HG02870 (cell line): ENCODE measurements around the gene N4BP2L1.

Experiments
- ATAC-seq: cut with Tn5 transposase; IDR thresholded peaks from one replicate; pipeline ENCODE4 v1.9.1; 2021; ENCODE audit warnings: mild to moderate bottlenecking, moderate library complexity; ENCODE audit not compliant: unreplicated experiment

The N4BP2L1 gene

DNA sequence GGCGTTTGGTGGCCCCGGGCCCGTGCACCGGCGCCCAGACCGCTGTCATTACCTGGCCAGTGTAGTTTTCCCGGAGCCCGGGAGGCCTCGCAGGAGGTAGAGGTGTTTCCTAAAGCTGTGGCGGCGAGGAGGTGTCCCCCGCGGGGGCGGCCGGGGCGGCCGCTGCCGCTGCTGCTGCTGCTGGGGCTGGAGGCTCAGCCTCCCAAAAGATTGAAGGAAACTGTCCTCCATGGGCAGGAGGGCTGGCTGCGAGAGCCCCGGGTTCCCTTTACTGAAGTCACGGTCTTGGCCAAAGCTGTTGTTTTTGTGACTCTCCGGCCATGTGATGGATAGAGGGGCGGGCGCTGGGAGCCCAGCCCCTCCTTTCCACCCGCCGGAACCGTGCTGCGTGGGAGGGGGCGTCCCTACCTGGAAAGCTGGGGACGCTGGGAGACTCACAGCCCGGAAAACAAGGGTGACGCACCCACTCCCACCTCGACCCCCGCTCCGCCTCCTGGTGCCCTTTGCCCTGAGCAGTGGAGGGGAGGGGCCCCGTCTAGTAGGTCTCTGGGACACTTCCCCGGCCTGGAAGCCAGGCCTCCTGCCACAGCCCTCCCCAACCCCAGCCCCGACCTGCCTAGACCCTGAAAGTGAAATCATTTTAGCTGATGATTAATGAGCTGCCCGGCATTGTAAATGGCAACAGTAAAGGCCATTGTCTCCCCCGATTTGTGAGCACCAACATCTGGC is at the start of gene N4BP2L1:
Gene N4BP2L1, minus strand, starts transcription at position 279 of the 729 bp plus-strand sequence. Its CDS starts 48 bp downstream, at position 231.
- ATAC-seq: peak; percentile 61

GRCh38 chr13:32476892-32477291 is 49.0 kb upstream of the N4BP2L1 start:
- no peak for ATAC-seq

DNA sequence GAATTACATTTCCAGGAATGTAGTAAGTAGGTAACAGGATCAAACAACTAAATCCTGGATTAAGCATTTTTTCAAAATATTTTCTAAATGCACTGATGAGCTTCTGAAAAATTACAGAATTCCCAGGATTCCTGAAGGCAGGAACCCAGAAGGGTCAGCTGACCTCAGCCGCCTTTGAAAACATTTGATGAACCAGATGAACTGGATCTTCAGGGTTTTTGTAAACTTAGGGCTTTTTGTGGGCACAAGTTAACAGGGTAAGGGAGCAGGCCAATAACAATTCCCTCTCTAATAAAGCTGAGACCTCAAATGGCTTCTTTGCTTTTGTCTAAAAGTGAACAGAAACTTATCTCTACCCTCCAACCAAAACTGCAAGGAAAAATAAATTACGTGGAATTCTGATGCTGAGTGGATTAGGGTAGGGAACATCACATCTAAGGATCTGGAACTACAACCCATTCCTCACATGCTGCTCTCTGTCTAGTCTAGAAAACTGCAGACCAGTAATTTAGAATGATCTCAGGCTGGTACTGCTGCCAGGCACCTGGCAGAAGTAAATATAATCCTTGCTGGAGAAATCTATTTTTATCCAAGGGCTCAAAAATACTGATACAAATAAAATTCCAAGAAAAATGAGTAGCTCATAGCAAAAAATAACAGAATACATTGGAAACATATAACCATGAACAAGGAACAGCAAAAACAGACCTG is 48.2 kb upstream of the N4BP2L1 start:
- no peak for ATAC-seq

DNA sequence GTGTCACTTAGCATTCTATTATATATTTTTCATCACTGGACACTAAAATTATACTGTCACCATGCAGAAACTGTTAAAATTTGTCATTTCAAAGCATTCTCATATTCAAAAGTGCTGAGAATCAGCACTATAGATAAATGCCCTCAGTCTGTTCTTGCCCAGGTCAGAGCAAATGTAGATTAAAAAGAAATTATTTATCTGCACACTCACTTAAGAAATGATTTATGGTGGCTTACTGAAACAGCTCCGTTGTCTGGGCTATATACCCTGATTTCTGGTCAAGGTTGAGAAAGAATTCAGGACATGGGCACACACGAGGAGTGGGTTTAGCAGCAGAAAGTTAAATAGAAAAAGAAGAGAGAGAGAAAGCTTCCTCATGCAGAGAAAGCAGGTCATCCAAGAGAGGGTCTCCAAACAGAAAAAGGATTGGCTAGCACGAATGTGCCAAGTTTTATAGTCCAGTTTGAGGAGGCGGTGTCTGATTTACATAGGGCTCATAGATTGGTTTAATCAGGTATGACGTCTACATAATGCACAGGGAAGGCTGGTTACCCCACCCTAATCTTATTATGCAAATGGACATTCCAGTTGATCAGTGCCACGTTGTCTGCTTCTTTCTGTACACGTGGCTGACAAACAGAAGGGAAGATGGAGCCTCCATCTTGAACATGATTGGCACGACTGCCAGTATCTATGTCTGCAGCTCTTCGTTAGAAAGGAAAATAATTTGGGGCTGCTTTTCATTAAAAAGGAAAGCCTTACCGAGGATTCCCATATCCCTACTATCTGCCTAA is 47.3 kb upstream of the N4BP2L1 start:
- ATAC-seq: no peak

GRCh38 chr13:32473650-32474049 is 45.7 kb upstream of the N4BP2L1 start:
- ATAC-seq: no peak

GRCh38 chr13:32472194-32472621 is 44.3 kb upstream of the N4BP2L1 start:
- peak; percentile 86 for ATAC-seq

- no peak for ATAC-seq
Measured at GRCh38 chr13:32471187-32471922, 43.4 kb upstream of the N4BP2L1 start.

DNA sequence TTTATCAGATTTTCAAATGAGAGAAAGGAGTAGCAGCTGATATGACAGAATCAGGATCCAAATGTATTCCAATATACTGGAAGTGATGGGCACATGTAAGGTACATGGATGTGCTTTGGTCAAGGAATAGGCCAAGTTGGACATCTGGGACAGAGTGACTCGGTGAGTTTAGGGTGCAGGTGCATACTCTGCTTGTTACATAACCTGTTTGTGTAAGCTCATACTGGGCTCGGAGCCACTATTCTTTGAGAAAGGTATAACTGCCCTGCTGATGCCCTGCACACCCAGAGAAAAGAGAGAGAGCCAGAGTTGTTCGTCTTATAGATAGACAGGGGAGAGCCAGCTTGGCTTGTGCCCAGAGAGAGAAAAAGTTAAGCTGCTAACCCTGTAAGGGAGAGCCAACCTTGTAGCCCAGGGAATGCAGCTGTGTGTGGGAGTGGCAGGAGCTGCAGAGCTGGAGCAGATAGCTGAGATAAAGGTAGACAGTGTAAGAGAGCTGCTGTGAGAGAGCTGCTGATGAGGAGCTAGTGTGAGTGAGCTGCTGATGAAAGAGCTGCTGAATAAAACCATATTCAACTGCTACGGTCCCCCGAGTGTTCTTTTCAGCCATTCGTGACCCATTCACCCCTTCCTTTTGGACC is 40.7 kb upstream of the N4BP2L1 start:
- no peak for ATAC-seq

GRCh38 chr13:32456591-32456990 is 28.7 kb upstream of the N4BP2L1 start:
- no peak for ATAC-seq

GRCh38 chr13:32455594-32455903 is 27.6 kb upstream of the N4BP2L1 start:
- ATAC-seq: no peak

DNA sequence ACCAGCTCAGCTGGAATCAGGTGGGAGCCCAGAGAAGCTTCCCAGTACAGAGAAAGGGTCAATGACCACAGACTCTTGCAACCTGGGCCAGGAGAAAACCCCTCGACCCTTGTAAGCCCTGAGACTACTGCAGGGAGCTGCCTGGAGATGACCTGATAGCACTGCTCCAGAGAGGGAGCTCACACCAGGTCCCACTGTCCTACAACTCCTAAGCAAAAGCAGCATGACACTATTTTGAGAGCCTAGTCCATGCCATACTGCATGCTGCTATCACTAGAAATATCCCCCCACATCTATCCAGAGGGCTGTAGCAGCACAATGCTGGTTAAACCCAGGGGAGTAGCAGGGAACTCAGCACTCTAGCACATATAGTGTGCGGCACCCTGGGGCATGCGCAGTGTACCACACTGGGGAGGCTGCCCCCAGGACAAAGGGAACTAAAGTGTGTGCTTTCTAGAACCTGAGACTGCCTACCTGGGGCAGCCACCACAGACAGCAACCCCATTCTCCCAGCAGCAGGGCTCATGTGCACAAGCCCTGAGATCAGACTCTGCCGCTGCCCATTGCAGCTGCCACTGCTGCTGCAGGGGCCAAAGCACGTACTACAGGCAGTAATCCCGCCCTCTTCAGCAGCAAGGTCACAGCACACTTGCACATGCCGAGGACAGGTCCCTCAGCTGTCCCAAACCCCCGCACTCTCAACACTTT is 27.1 kb upstream of the N4BP2L1 start:
- no peak for ATAC-seq

- no peak for ATAC-seq
Measured at GRCh38 chr13:32453981-32454380, 26.1 kb upstream of the N4BP2L1 start.

DNA sequence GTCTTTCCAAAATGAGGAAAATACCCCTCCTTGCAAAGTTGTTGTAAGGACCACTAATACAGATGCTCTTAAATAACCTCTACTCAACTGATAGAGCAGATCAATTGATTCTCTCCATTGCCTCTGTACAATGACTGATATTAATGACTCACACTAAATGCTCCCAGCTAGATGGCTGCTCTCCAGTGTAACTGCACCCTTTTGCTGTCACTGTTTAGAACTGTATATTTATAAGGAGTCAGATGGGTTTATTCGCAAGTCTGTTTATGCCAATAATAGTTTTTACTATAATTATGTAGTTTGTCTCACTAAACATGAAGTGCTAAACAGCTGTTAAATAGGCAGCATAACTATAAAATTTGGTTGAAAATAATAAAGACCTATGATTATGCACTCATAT is 21.0 kb upstream of the N4BP2L1 start:
- no peak for ATAC-seq

DNA sequence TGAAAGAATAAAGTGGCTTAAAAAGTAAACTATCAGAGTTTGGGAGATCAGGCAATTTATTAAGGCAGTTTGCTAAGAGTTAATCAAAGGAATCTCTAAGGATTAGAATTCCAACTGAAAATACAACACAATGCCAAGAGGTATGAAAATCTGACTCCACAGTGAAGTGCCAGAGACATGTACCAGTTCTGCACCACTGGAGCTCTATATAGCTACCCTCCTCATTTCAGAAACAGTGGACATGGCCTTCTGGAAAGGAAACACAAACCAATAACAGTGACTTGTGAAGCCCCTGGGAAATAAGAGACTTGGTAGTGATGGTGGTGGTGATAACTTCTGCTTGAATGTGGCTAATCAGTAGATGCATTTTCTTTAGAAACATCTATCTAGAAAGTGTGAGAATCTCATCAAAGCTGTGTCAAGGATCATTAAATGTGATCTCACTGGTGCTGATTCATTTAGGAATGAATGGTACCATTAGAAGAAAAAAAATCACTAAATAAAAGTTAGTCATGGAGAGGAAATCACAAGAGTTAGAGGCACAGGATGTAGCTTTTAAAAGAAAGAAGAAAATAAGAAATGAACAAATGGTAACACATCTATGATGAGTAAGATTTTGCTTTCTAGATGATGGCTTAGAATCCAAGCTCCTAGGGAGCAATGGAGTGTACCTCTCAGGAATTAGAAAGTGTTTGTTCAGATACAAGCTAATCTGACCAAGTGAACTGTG is 20.1 kb upstream of the N4BP2L1 start:
- no peak for ATAC-seq

- ATAC-seq: no peak
Measured at GRCh38 chr13:32446773-32447465, 19.0 kb upstream of the N4BP2L1 start.

GRCh38 chr13:32446220-32446619 is 18.3 kb upstream of the N4BP2L1 start:
- ATAC-seq: no peak

DNA sequence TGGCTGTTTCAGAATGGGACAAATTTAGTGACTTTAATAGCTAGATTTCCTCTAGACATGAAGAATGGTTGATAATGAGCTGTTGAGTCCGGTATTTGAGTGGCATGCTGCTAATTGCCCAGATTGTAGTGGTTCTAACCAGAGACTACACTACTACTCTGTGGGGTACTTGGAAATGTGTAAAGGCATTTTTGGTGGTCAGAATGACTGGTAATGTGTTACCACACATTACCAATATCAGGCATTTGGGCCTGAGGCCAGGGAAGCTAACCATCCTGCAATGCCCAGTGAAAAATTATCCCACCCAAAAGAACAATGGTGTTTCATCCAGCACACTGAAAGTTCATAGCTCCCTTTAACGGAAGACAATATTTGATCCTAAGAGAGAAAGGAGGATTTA is 17.5 kb upstream of the N4BP2L1 start:
- no peak for ATAC-seq

DNA sequence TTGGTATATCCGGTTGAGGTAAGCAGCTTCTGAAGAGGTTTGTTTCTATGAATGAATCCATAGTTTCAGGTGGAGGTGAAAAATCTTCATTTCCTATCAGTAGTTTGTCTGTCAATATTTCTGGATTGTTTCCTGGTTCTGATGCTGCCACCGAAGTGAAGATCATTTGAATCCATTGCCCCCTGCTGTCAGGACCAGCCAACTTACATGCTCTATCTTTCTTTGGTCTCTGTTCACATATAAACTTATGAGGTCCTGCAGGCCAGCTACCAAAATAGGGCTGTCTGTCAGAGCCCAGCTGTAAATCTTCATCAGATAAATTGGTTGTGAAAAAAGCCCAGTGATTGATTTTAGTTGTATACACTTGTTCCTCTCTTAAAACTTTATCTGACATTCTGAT is 15.2 kb upstream of the N4BP2L1 start:
- ATAC-seq: no peak

DNA sequence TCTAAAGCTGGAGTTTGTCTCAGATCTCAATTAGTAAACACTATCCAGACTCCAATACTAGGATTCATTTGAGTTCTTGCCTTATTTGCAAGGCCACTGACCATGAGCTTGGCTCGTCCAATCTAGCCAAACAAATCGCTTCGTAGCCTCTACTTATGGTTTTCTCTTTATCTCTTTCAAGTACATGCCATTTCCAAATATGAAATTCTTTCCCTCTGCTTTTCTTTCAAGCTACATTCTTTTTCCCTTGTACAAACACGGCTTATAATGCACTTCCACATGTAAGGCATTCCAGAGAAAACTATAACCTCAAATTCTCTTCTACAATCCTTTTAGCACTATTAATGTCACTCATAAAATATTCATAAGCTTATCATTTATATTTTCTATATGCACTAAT is 10.9 kb upstream of the N4BP2L1 start:
- ATAC-seq: no peak
